ENCODE measurements around the gene CAPZB.

The CAPZB gene

GRCh38 chr1:19467199-19468187 is 17.8 kb downstream of the CAPZB start:
- ATAC-seq: no peak

- ATAC-seq: no peak
Observed at GRCh38 chr1:19466112-19466561, 19.2 kb downstream of the CAPZB start.

GRCh38 chr1:19465650-19466049 is 19.7 kb downstream of the CAPZB start:
- no peak for ATAC-seq

GRCh38 chr1:19465123-19465522 is 20.2 kb downstream of the CAPZB start:
- ATAC-seq: no peak

GRCh38 chr1:19464696-19465095 is 20.6 kb downstream of the CAPZB start:
- ATAC-seq: no peak

GRCh38 chr1:19463504-19463803 is 21.9 kb downstream of the CAPZB start:
- no peak for ATAC-seq

- ATAC-seq: peak; percentile 12 to 30
Observed at GRCh38 chr1:19462781-19463503, 22.4 kb downstream of the CAPZB start.

- ATAC-seq: no peak
Observed at GRCh38 chr1:19461220-19461554, 24.2 kb downstream of the CAPZB start.

- ATAC-seq: no peak
Observed at GRCh38 chr1:19460535-19461219, 24.7 kb downstream of the CAPZB start.

- no peak for ATAC-seq
Observed at GRCh38 chr1:19458815-19459417, 26.4 kb downstream of the CAPZB start.

GRCh38 chr1:19457607-19458006 is 27.7 kb downstream of the CAPZB start:
- no peak for ATAC-seq

GRCh38 chr1:19456968-19457441 is 28.3 kb downstream of the CAPZB start:
- no peak for ATAC-seq

- no peak for ATAC-seq
Observed at GRCh38 chr1:19455353-19455752, 30.0 kb downstream of the CAPZB start.

- peak; percentile 69 to 81 for ATAC-seq
Observed at GRCh38 chr1:19454265-19455146, 30.8 kb downstream of the CAPZB start.

GRCh38 chr1:19453741-19454201 is 31.6 kb downstream of the CAPZB start:
- ATAC-seq: no peak

GRCh38 chr1:19452221-19452663 is 33.1 kb downstream of the CAPZB start:
- no peak for ATAC-seq

- no peak for ATAC-seq
Observed at GRCh38 chr1:19450811-19451515, 34.4 kb downstream of the CAPZB start.

- ATAC-seq: no peak
Observed at GRCh38 chr1:19449454-19450228, 35.7 kb downstream of the CAPZB start.

- ATAC-seq: peak; percentile 79 to 89
Observed at GRCh38 chr1:19448491-19449439, 36.6 kb downstream of the CAPZB start.

All from activated CD4-positive, CD25-positive, alpha-beta regulatory T cell treated with anti-CD3 and anti-CD28 coated beads, Interleukin-2, amount 50 U/mL, for 24 hours (primary cell).